Kidney (tissue), 14 donors: Measurements from ENCODE around the gene SLC4A4. TPM values are rescaled to one million over a fixed set of nuclear protein-coding genes. Genes with fewer than 3 reads are reported as not detected.

Experiments used
- DNase-seq, 5 donors: peaks; one replicate each; pipeline ENCODE4 v3.0.0-alpha.2; 2013 to 2020
- FAIRE-seq: peaks from 2 replicates; lab custom pipeline; 2012; peaks lifted over from hg19 to GRCh38; lab: Jason Lieb, UNC
- H3K27ac ChIP-seq, 2 donors: one replicate each; pipeline ENCODE4 v1.7.0; 2013; ENCODE audit warnings: low read depth in 2 of 2, low read length in 2 of 2, inconsistent platforms in 1 of 2
- H3K27me3 ChIP-seq: one replicate; pipeline ENCODE4 v1.7.1; 2013; ENCODE audit warnings: low read length, inconsistent platforms; ENCODE audit not compliant: control insufficient read depth, insufficient read depth
- H3K36me3 ChIP-seq, 3 donors: one replicate each; pipeline versions ENCODE4 v1.7.0 to v1.7.1; 2013; ENCODE audit warnings: low read length in 3 of 3, control low read depth in 1 of 3, inconsistent platforms in 1 of 3; ENCODE audit not compliant: insufficient read depth in 3 of 3, control insufficient read depth in 2 of 3
- H3K4me1 ChIP-seq, 3 donors: one replicate each; pipeline versions ENCODE4 v1.7.0 to v1.7.1; 2013; ENCODE audit warnings: low read length in 3 of 3, inconsistent platforms in 1 of 3, low read depth in 1 of 3; ENCODE audit not compliant: control insufficient read depth in 2 of 3, insufficient read depth in 2 of 3
- H3K4me3 ChIP-seq, 3 donors: one replicate each; pipeline versions ENCODE4 v1.7.0 to v1.8.1; 2013; ENCODE audit warnings: low read length in 3 of 3, control low read depth in 1 of 3, inconsistent platforms in 1 of 3
- H3K9ac ChIP-seq, 3 donors: one replicate each; pipeline versions ENCODE4 v1.7.0 to v1.7.1; 2013; ENCODE audit warnings: low read length in 3 of 3, control low read depth in 1 of 3, inconsistent platforms in 1 of 3
- H3K9me3 ChIP-seq, 3 donors: one replicate each; pipeline versions ENCODE4 v1.7.0 to v1.7.1; 2013; ENCODE audit warnings: low read length in 3 of 3, control low read depth in 1 of 3, inconsistent platforms in 1 of 3; ENCODE audit not compliant: control insufficient read depth in 2 of 3, insufficient read depth in 1 of 3
- CTCF ChIP-seq: IDR thresholded peaks from 3 replicates; pipeline ENCODE4 v1.5.1; 2012; ENCODE audit warnings: mild to moderate bottlenecking, moderate library complexity, borderline replicate concordance; ENCODE audit not compliant: insufficient read depth; ENCODE audit errors: extremely low read depth
- intact Hi-C: fragments of 100-400 bp; cut with DNase I; formaldehyde crosslinking; loops from one replicate; pipeline ENCODE4 v1.11.1; 2022
- polyA plus RNA-seq: library from polyadenylated mRNA; stranded (reverse); fragments of 350-450 nt; fragmentation: Illumina TruSeq; extraction: RNeasy Lipid Tissue Mini Kit (QIAGEN cat#74804); gene quantifications from one replicate; pipeline ENCODE4 v1.2.3, GENCODE V29; 2014; ENCODE audit warnings: low read depth, low replicate concordance; ENCODE audit not compliant: insufficient read depth
- total RNA-seq: library from RNA; stranded (reverse); fragmentation: NEBNext Ultra II Directional; extraction: Animal tissue kit (Norgen Biotek cat#: 25700); gene quantifications from one replicate; pipeline ENCODE4 v1.2.1, GENCODE V29; 2021
- donor health status: control.
- donor health status: control.
- donor health status: control.
- donor health status: control.
- donor health status: control.
- donor health status: DM: yes; HTN: yes; CAD: no.
- donor health status: Normal renal cell carcinoma (clear cell type).

Gene SLC4A4
- total and polyA plus RNA-seq, 2 donors from 2014 or later, result 37.1 to 56.5 TPM

GRCh38 chr4:71568131-71568530 lies 229.3 kb downstream of the SLC4A4 start:
- H3K4me1 ChIP-seq, result no peaks in the 10 kb centered on the region
- H3K9ac ChIP-seq, result no peak overlapping the region
- FAIRE-seq (no peak), DNase-seq (no peak)
- no peaks in the 10 kb centered on the region for H3K27me3 ChIP-seq
- no peak overlapping the region for H3K27ac ChIP-seq
- TF ChIP-seq CTCF, result no peak
- H3K36me3 ChIP-seq, result peaks cover 0 to 25% (median 10%) of the 10 kb centered on the region in 3 donors
- H3K9me3 ChIP-seq, result no peaks in the 10 kb centered on the region
- intact Hi-C loops, result no loop called here
- H3K4me3 ChIP-seq, result no peak overlapping the region

GRCh38 chr4:71570492-71570891 lies 231.7 kb downstream of the SLC4A4 start:
- Histone ChIP-seq H3K4me3 (no peak overlapping the region), H3K9me3 (no peaks in the 10 kb centered on the region), H3K27me3 (no peaks in the 10 kb centered on the region), H3K9ac (no peak overlapping the region), H3K27ac (no peak overlapping the region), H3K36me3 (peaks cover 0 to 21% (median 10%) of the 10 kb centered on the region in 3 donors), H3K4me1 (no peaks in the 10 kb centered on the region)
- FAIRE-seq (no peak), DNase-seq (no peak)
- intact Hi-C loops, result no loop called here
- TF ChIP-seq CTCF, result no peak

DNA sequence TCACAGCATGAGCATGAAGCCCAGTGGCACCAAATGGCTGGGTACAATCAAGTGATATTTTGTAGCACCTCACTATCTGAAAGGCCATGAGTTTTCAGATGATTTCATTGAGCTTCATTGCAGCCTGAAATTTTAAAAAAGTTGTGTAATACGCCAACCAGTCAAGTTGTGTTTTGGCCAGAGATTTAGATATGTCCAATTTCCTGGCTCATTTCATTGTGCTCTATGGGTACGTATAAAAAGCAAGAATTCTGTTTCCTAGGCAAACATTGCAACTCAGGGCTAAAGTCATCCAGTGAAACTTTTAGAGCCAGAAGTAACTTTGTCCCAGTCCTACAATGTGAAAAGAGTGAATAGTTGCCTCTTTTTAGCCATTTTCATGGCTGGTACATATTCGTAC lies 232.5 kb downstream of the SLC4A4 start:
- no peak overlapping the region for H3K4me3 ChIP-seq
- no peaks in the 10 kb centered on the region for H3K27me3 ChIP-seq
- H3K36me3 ChIP-seq, result peaks cover 0 to 21% (median 8%) of the 10 kb centered on the region in 3 donors
- no peak for TF ChIP-seq CTCF
- no peak overlapping the region for H3K27ac ChIP-seq
- intact Hi-C loops, result no loop called here
- H3K9me3 ChIP-seq, result no peaks in the 10 kb centered on the region
- no peaks in the 10 kb centered on the region for H3K4me1 ChIP-seq
- no peak overlapping the region for H3K9ac ChIP-seq
- FAIRE-seq (no peak), DNase-seq (no peak)

DNA sequence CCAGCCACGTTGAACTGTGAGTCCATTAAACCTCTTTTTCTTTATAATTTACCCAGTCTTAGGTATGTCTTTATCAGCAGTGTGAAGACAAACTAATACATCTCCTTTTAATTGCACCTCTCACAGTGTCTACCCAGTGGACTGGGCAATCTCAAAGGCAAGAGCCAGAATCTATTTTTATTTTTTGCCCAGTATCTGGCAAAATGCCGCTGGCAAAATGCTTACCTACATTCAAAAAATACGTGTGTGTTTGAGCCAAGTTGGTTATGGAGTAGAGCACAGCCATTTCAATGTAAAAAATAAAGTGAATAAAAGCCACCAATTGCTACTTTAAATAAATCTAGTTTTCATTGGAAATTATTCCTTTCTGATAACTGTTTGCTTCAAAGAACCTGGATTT lies 245.2 kb downstream of the SLC4A4 start:
- H3K36me3 ChIP-seq, result no peaks in the 10 kb centered on the region
- no peak for TF ChIP-seq CTCF
- H3K9ac ChIP-seq, result no peak overlapping the region
- DNase-seq, result no peak
- no peaks in the 10 kb centered on the region for H3K9me3 ChIP-seq
- FAIRE-seq, result no peak
- no peaks in the 10 kb centered on the region for H3K27me3 ChIP-seq
- intact Hi-C loops, result no loop called here
- no peak overlapping the region for H3K27ac ChIP-seq
- no peaks in the 10 kb centered on the region for H3K4me1 ChIP-seq
- H3K4me3 ChIP-seq, result no peak overlapping the region
